GM12874 (cell line): Measurements from ENCODE around the gene PACSIN2.

ENCODE experiments used
- CTCF ChIP-seq: IDR thresholded peaks from 2 replicates; pipeline ENCODE4 v1.5.1; 2011; ENCODE audit warnings: low read depth, mild to moderate bottlenecking, control low read depth, low read length, moderate library complexity; ENCODE audit not compliant: insufficient read depth

PACSIN2 gene

DNA sequence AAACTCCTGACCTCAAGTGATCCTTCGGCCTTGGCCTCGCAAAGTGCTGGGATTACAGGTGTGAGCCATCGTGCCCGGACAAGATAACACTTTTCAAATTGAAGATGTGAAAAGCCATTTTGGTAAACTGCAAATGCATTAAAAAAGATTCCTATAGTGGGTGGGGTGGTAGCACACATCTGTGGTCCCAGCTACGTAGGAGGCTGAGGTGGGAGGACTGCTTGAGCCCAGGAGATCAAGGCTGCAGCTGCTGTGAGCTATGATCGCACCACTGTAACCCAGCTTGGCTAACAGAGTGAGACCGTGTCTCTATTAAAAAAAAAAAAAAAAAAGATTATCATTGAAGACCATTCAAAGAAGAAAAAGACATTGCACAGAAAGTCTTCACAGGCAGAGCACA, 140.9 kb downstream of the PACSIN2 start:
- TF ChIP-seq CTCF, result no peak

- no peak for TF ChIP-seq CTCF
These were observed 141.6 kb downstream of the PACSIN2 start for GRCh38 chr22:42873356-42873755.

GRCh38 chr22:42872821-42873220, 142.1 kb downstream of the PACSIN2 start:
- TF ChIP-seq CTCF, result no peak

- no peak for TF ChIP-seq CTCF
These were observed 143.6 kb downstream of the PACSIN2 start for GRCh38 chr22:42871146-42872050.

GRCh38 chr22:42869888-42870480, 145.0 kb downstream of the PACSIN2 start:
- TF ChIP-seq CTCF, result no peak

- TF ChIP-seq CTCF, result no peak
These were observed 145.5 kb downstream of the PACSIN2 start for GRCh38 chr22:42869463-42869862.

- no peak for TF ChIP-seq CTCF
These were observed 146.1 kb downstream of the PACSIN2 start for GRCh38 chr22:42868751-42869251.
